ENCODE measurements around the gene UMOD. TPM values are rescaled to one million over a fixed set of nuclear protein-coding genes. Genes with fewer than 3 reads are reported as not detected.

The UMOD gene
- not detected for polyA plus RNA-seq (ENCODE audit: insufficient read length)

- DNase-seq (ENCODE audit: low read depth) = no peak
Observed at GRCh38 chr16:20352615-20353014, at the start of gene UMOD. Gene UMOD (minus strand): TSS chr16:20352715. CDS start chr16:20350737, 1,978 bp downstream.

- DNase-seq (ENCODE audit: low read depth) = no peak
Observed at GRCh38 chr16:20401475-20402016, 49.0 kb upstream of the UMOD start.

- DNase-seq (ENCODE audit: low read depth) = no peak
Observed at GRCh38 chr16:20401066-20401465, 48.6 kb upstream of the UMOD start.

GRCh38 chr16:20399185-20399584, 46.7 kb upstream of the UMOD start:
- DNase-seq (ENCODE audit: low read depth) = no peak

GRCh38 chr16:20398603-20399002, 46.1 kb upstream of the UMOD start:
- DNase-seq (ENCODE audit: low read depth) = no peak

GRCh38 chr16:20397468-20398074, 45.1 kb upstream of the UMOD start:
- no peak for DNase-seq (ENCODE audit: low read depth)

- no peak for DNase-seq (ENCODE audit: low read depth)
Observed at GRCh38 chr16:20396846-20397467, 44.4 kb upstream of the UMOD start.

GRCh38 chr16:20395946-20396345, 43.4 kb upstream of the UMOD start:
- no peak for DNase-seq (ENCODE audit: low read depth)

- no peak for DNase-seq (ENCODE audit: low read depth)
Observed at GRCh38 chr16:20393801-20394577, 41.5 kb upstream of the UMOD start.

GRCh38 chr16:20391045-20391444, 38.5 kb upstream of the UMOD start:
- DNase-seq (ENCODE audit: low read depth) = no peak

- no peak for DNase-seq (ENCODE audit: low read depth)
Observed at GRCh38 chr16:20388854-20389253, 36.3 kb upstream of the UMOD start.

GRCh38 chr16:20387978-20388377, 35.5 kb upstream of the UMOD start:
- no peak for DNase-seq (ENCODE audit: low read depth)

- DNase-seq (ENCODE audit: low read depth) = no peak
Observed at GRCh38 chr16:20385844-20386832, 33.6 kb upstream of the UMOD start.

GRCh38 chr16:20383106-20384029, 30.9 kb upstream of the UMOD start:
- DNase-seq (ENCODE audit: low read depth) = no peak

- DNase-seq (ENCODE audit: low read depth) = no peak
Observed at GRCh38 chr16:20382202-20382948, 29.9 kb upstream of the UMOD start.

GRCh38 chr16:20380782-20381181, 28.3 kb upstream of the UMOD start:
- no peak for DNase-seq (ENCODE audit: low read depth)

GRCh38 chr16:20377181-20377580, 24.7 kb upstream of the UMOD start:
- no peak for DNase-seq (ENCODE audit: low read depth)

- DNase-seq (ENCODE audit: low read depth) = no peak
Observed at GRCh38 chr16:20372701-20373100, 20.2 kb upstream of the UMOD start.

GRCh38 chr16:20369452-20370054, 17.0 kb upstream of the UMOD start:
- no peak for DNase-seq (ENCODE audit: low read depth)

All from forelimb muscle (tissue), 1 donor.